GM23248 (cell line): ENCODE data around the gene RNU1-1. TPM values are rescaled to one million over a fixed set of nuclear protein-coding genes. Genes with fewer than 3 reads are reported as not detected.
"Not testable (repeated sequence)": the region's sequence is repeated elsewhere in the genome, so short reads cannot be mapped to it uniquely, and the experiment has no call there.

Source experiments
- DNase-seq: peaks from one replicate; pipeline ENCODE4 v3.0.0-alpha.2; 2015
- H2AFZ ChIP-seq: fragments of 200-600 bp; sonication (generic); 2 replicates; pipeline ENCODE4 v1.6.1; 2016; ENCODE audit warnings: antibody characterized with exemption
- H3F3A ChIP-seq: fragments of 200-600 bp; sonication (generic); 2 replicates; pipeline ENCODE4 v1.6.1; 2016; ENCODE audit warnings: mild to moderate bottlenecking, antibody characterized with exemption, mixed run types; ENCODE audit not compliant: insufficient read depth
- H3K27ac ChIP-seq: fragments of 200-600 bp; sonication (generic); 2 replicates; pipeline ENCODE4 v1.5.1; 2016; ENCODE audit warnings: mild to moderate bottlenecking
- H3K27me3 ChIP-seq: fragments of 200-600 bp; sonication (generic); replicated peaks from 2 replicates; pipeline ENCODE4 v1.6.1; 2016; ENCODE audit warnings: mild to moderate bottlenecking; ENCODE audit not compliant: insufficient read depth
- H3K36me3 ChIP-seq: fragments of 200-600 bp; sonication (generic); 2 replicates; pipeline ENCODE4 v1.6.1; 2016; ENCODE audit warnings: low read depth, mild to moderate bottlenecking
- H3K4me1 ChIP-seq: fragments of 200-600 bp; sonication (generic); 2 replicates; pipeline ENCODE4 v1.6.1; 2016; ENCODE audit warnings: mild to moderate bottlenecking; ENCODE audit not compliant: insufficient read depth
- H3K4me2 ChIP-seq: fragments of 200-600 bp; sonication (generic); one replicate; pipeline ENCODE4 v1.6.1; 2016; ENCODE audit warnings: mild to moderate bottlenecking; ENCODE audit not compliant: unreplicated experiment
- H3K4me3 ChIP-seq: fragments of 200-600 bp; sonication (generic); 2 replicates; pipeline ENCODE4 v1.5.1; 2016; ENCODE audit warnings: mild to moderate bottlenecking
- H3K79me2 ChIP-seq: fragments of 200-600 bp; sonication (generic); 2 replicates; pipeline ENCODE4 v1.6.1; 2016; ENCODE audit warnings: mild to moderate bottlenecking; ENCODE audit not compliant: insufficient read depth
- H3K9ac ChIP-seq: fragments of 200-600 bp; sonication (generic); 2 replicates; pipeline ENCODE4 v1.6.1; 2016; ENCODE audit warnings: mild to moderate bottlenecking
- H3K9me2 ChIP-seq: fragments of 200-600 bp; sonication (generic); 2 replicates; pipeline ENCODE4 v1.6.1; 2016; ENCODE audit warnings: mixed run types, mild to moderate bottlenecking, moderate library complexity; ENCODE audit not compliant: insufficient read depth
- H3K9me3 ChIP-seq: fragments of 200-600 bp; sonication (generic); one replicate; pipeline ENCODE4 v1.6.1; 2017; ENCODE audit warnings: low read depth
- H4K20me1 ChIP-seq: fragments of 200-600 bp; sonication (generic); 2 replicates; pipeline ENCODE4 v1.6.0; 2016; ENCODE audit not compliant: insufficient read depth
- EZH2 ChIP-seq: fragments of 200-600 bp; sonication (generic); IDR thresholded peaks from 2 replicates; pipeline ENCODE4 v1.6.1; 2018; ENCODE audit warnings: antibody characterized with exemption, mild to moderate bottlenecking; ENCODE audit not compliant: insufficient read depth, poor library complexity, severe bottlenecking
- EZH2phosphoT487 ChIP-seq: fragments of 200-600 bp; sonication (generic); IDR thresholded peaks from 2 replicates; pipeline ENCODE4 v1.6.1; 2018; ENCODE audit warnings: antibody characterized with exemption, moderate library complexity, mild to moderate bottlenecking, low read depth; ENCODE audit not compliant: insufficient read depth
- WGBS, 2 experiments: methylation state at CpG; one replicate each; pipeline ENCODE4 v1.1.6; 2015 to 2017; ENCODE audit warnings: low lambda C conversion rate in 2 of 2, low coverage in 1 of 2; ENCODE audit errors: missing lambda C conversion rate in 2 of 2; 5-methylcytosine and 5-hydroxymethylcytosine counted together
- in situ Hi-C: fragments of 300-500 bp; cut with MboI; formaldehyde crosslinking; loops from 2 replicates; pipeline ENCODE4 v1.15.0; 2020
- polyA plus RNA-seq: library from polyadenylated mRNA; unstranded; fragments of >200 nt; fragmentation: Nextera tagmentation; extraction: Ambion mirVana; gene quantifications from 2 replicates; pipeline ENCODE4 v1.2.1, GENCODE V29; 2016
- total RNA-seq: library from RNA; depleted of rRNA; stranded (reverse); fragments of >200 nt; shearing (Covaris generic); gene quantifications from 2 replicates; pipeline ENCODE4 v1.2.3, GENCODE V29; 2014

RNU1-1 gene
- total and polyA plus RNA-seq, 2 experiments from 2014 or later = not detected

- no peak for TF ChIP-seq EZH2phosphoT487
- TF ChIP-seq EZH2 = no peak
- Histone ChIP-seq H3K9ac (no peak overlapping the region), H3K27me3 (peaks cover 26% of the 10 kb centered on the region), H3K9me3 (no peaks in the 10 kb centered on the region), H3K79me2 (no peaks in the 10 kb centered on the region), H3K9me2 (no peaks in the 10 kb centered on the region), H4K20me1 (no peaks in the 10 kb centered on the region), H3K36me3 (no peaks in the 10 kb centered on the region), H2AFZ (no peak overlapping the region), H3K4me1 (no peaks in the 10 kb centered on the region), H3K4me2 (no peak overlapping the region), H3F3A (no peaks in the 10 kb centered on the region), H3K4me3 (no peak overlapping the region), H3K27ac (no peak overlapping the region)
- in situ Hi-C loops = no loop called here
- DNase-seq = no peak
- 46 to 51% methylated on average over 12 of the region's 12 CpGs for WGBS, 2 experiments
Observed at GRCh38 chr1:16521288-16521583, 7.2 kb upstream of the RNU1-1 start.

- H3F3A ChIP-seq, H3K79me2 ChIP-seq, H3K4me1 ChIP-seq, H3K4me3 ChIP-seq, H3K9me3 ChIP-seq, H4K20me1 ChIP-seq, H3K27ac ChIP-seq, H3K9me2 ChIP-seq, H3K36me3 ChIP-seq, H2AFZ ChIP-seq, H3K4me2 ChIP-seq, H3K9ac ChIP-seq, in situ Hi-C loops: not testable (repeated sequence)
- peaks cover 23% of the 10 kb centered on the region; the same call in 1 of the 2 replicates for H3K27me3 ChIP-seq
- DNase-seq = peak; percentile 4
- 51 to 58% methylated on average over 48 of the region's 48 CpGs for WGBS, 2 experiments
Observed at GRCh38 chr1:16520435-16521287, 6.6 kb upstream of the RNU1-1 start.

- H3K4me3 ChIP-seq, H3K79me2 ChIP-seq, H3F3A ChIP-seq, H3K9ac ChIP-seq, H3K9me3 ChIP-seq, H4K20me1 ChIP-seq, H3K9me2 ChIP-seq, H3K27ac ChIP-seq, in situ Hi-C loops, H3K36me3 ChIP-seq, H3K4me1 ChIP-seq, H3K4me2 ChIP-seq, H2AFZ ChIP-seq: not testable (repeated sequence)
- H3K27me3 ChIP-seq = peaks cover 23% of the 10 kb centered on the region; the same call in 1 of the 2 replicates
- DNase-seq = peak; percentile 5
- WGBS, 2 experiments = 17 to 18% methylated on average over 6 of the region's 6 CpGs
Observed at GRCh38 chr1:16519255-16519951, 5.3 kb upstream of the RNU1-1 start.

- H3K27ac ChIP-seq, H3K4me1 ChIP-seq, DNase-seq, in situ Hi-C loops, H3F3A ChIP-seq, H3K9me3 ChIP-seq, H4K20me1 ChIP-seq, H3K36me3 ChIP-seq, H2AFZ ChIP-seq, H3K9me2 ChIP-seq, H3K79me2 ChIP-seq, H3K9ac ChIP-seq, H3K4me2 ChIP-seq, H3K4me3 ChIP-seq: not testable (repeated sequence)
- H3K27me3 ChIP-seq = peaks cover 23% of the 10 kb centered on the region; the same call in 1 of the 2 replicates
- 22 to 25% methylated on average over 3 of the region's 3 CpGs for WGBS, 2 experiments
Observed at GRCh38 chr1:16518913-16519254, 4.8 kb upstream of the RNU1-1 start.

- H3K9me3 ChIP-seq, H3K4me3 ChIP-seq, H3K79me2 ChIP-seq, H3K9ac ChIP-seq, H2AFZ ChIP-seq, H3F3A ChIP-seq, H3K4me2 ChIP-seq, H4K20me1 ChIP-seq, H3K27ac ChIP-seq, DNase-seq, H3K4me1 ChIP-seq, in situ Hi-C loops, H3K9me2 ChIP-seq, H3K36me3 ChIP-seq: not testable (repeated sequence)
- peaks cover 15% of the 10 kb centered on the region; the same call in 1 of the 2 replicates for H3K27me3 ChIP-seq
- 49 to 58% methylated on average over 5 of the region's 5 CpGs for WGBS, 2 experiments
Observed at GRCh38 chr1:16516694-16517410, 2.8 kb upstream of the RNU1-1 start.

- H4K20me1 ChIP-seq, H3K27me3 ChIP-seq, H3K36me3 ChIP-seq, H3K9me2 ChIP-seq, H3K9ac ChIP-seq, H3K4me2 ChIP-seq, H3K79me2 ChIP-seq, H3K4me1 ChIP-seq, H3K4me3 ChIP-seq, H2AFZ ChIP-seq, H3K9me3 ChIP-seq, in situ Hi-C loops: not testable (repeated sequence)
- peaks cover 10% of the 10 kb centered on the region for H3F3A ChIP-seq
- WGBS, 2 experiments = 15 to 16% methylated on average over 21 of the region's 26 CpGs
- DNase-seq = peak; percentile 85
- H3K27ac ChIP-seq = peak overlapping the region; percentile 37; the same call in 1 of the 2 replicates
Observed at GRCh38 chr1:16513412-16514106, 526 bp downstream of the RNU1-1 start.
